ENCODE measurements around the gene HNF1A. TPM values are rescaled to one million over a fixed set of nuclear protein-coding genes. Genes with fewer than 3 reads are reported as not detected.

Gene HNF1A
- total RNA-seq, 1 experiment from 2014 or later = not detected

GRCh38 chr12:120961604-120962531 lies 16.5 kb upstream of the HNF1A start:
- H3K36me3 Mint-ChIP-seq (ENCODE audit: insufficient read depth, unreplicated experiment) = no peaks in the 10 kb centered on the region
- no peak overlapping the region for H3K4me3 Mint-ChIP-seq (ENCODE audit: unreplicated experiment)
- TF ChIP-seq CTCF (IDR thresholded peaks at IDR 0.05; ENCODE audit: unreplicated experiment) = no peak
- DNase-seq (ENCODE audit: unreplicated experiment) = no peak
- H3K27me3 Mint-ChIP-seq (ENCODE audit: insufficient read depth, unreplicated experiment) = peaks cover 3% of the 10 kb centered on the region
- ChIA-PET POLR2A (interaction anchor here (0.6 to 2.0 kb wide), 4 partner anchors 10 to 60 kb away, joined by 3 to 6 read pairs (median 4); no protein-coding TSS in a partner anchor), CTCF (interaction anchor here (0.9 to 3.0 kb wide), 3 partner anchors 10 to 192 kb away, joined by 3 to 19 read pairs (median 4); partner anchors contain the start of gene HNF1A)
- no peaks in the 10 kb centered on the region for H3K9me3 Mint-ChIP-seq (ENCODE audit: unreplicated experiment)
- BruUV-seq (replicated peaks) = no TSS peak
- no peak overlapping the region for H3K27ac Mint-ChIP-seq (ENCODE audit: low read depth, unreplicated experiment)
- no peaks in the 10 kb centered on the region for H3K4me1 Mint-ChIP-seq (ENCODE audit: insufficient read depth, unreplicated experiment)
- intact Hi-C loops (cut with micrococcal nuclease) = no loop called here

GRCh38 chr12:120962532-120963020 lies 15.8 kb upstream of the HNF1A start:
- Mint-ChIP-seq H3K4me3 (ENCODE audit: unreplicated experiment) (no peak overlapping the region), H3K36me3 (ENCODE audit: insufficient read depth, unreplicated experiment) (no peaks in the 10 kb centered on the region), H3K9me3 (ENCODE audit: unreplicated experiment) (no peaks in the 10 kb centered on the region), H3K27me3 (ENCODE audit: insufficient read depth, unreplicated experiment) (no peaks in the 10 kb centered on the region), H3K4me1 (ENCODE audit: insufficient read depth, unreplicated experiment) (no peaks in the 10 kb centered on the region), H3K27ac (ENCODE audit: low read depth, unreplicated experiment) (no peak overlapping the region)
- ChIA-PET CTCF (interaction anchor here (0.9 to 3.0 kb wide), 4 partner anchors 9 to 192 kb away, joined by 3 to 19 read pairs (median 4); partner anchors contain the start of gene HNF1A), POLR2A (interaction anchor here (0.8 to 2.0 kb wide), 4 partner anchors 9 to 60 kb away, joined by 3 to 6 read pairs (median 4); no protein-coding TSS in a partner anchor)
- TF ChIP-seq CTCF (IDR thresholded peaks at IDR 0.05; ENCODE audit: unreplicated experiment) = no peak
- DNase-seq (ENCODE audit: unreplicated experiment) = no peak
- no TSS peak for BruUV-seq (replicated peaks)
- intact Hi-C loops (cut with micrococcal nuclease) = no loop called here

DNA sequence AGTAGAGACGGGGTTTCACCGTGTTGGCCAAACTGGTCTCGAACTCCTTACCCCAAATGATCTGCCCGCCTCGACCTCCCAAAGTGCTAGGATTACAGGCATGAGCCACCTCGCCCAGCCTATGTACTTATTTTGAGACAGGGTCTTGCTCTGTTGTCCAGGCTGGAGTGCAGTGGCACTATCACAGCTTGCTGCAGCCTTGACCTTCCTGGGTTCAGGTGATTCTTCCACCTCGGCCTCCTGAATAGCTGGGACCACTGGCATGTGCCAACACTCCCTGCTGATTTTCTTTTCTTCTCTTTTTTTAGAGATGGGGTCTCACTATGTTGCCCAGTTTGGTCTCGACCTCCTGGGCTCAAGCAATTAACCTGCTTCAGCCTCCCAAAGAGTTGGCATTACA lies 14.0 kb upstream of the HNF1A start:
- intact Hi-C loops (cut with micrococcal nuclease) = no loop called here
- Mint-ChIP-seq H3K27ac (ENCODE audit: low read depth, unreplicated experiment) (no peak overlapping the region), H3K9me3 (ENCODE audit: unreplicated experiment) (no peaks in the 10 kb centered on the region), H3K4me1 (ENCODE audit: insufficient read depth, unreplicated experiment) (no peaks in the 10 kb centered on the region), H3K27me3 (ENCODE audit: insufficient read depth, unreplicated experiment) (no peaks in the 10 kb centered on the region), H3K36me3 (ENCODE audit: insufficient read depth, unreplicated experiment) (no peaks in the 10 kb centered on the region), H3K4me3 (ENCODE audit: unreplicated experiment) (no peak overlapping the region)
- no peak for TF ChIP-seq CTCF (IDR thresholded peaks at IDR 0.05; ENCODE audit: unreplicated experiment)
- ChIA-PET CTCF (interaction anchor here (0.7 to 3.0 kb wide), 3 partner anchors 8 to 316 kb away, joined by 3 to 19 read pairs (median 4); no protein-coding TSS in a partner anchor), POLR2A (interaction anchor here (2.0 kb wide), 1 partner anchor 38 kb away, joined by 6 read pairs; no protein-coding TSS in a partner anchor)
- DNase-seq (ENCODE audit: unreplicated experiment) = no peak
- BruUV-seq (replicated peaks) = no TSS peak

- Mint-ChIP-seq H3K36me3 (ENCODE audit: insufficient read depth, unreplicated experiment) (no peaks in the 10 kb centered on the region), H3K27me3 (ENCODE audit: insufficient read depth, unreplicated experiment) (no peaks in the 10 kb centered on the region), H3K27ac (ENCODE audit: low read depth, unreplicated experiment) (no peak overlapping the region), H3K9me3 (ENCODE audit: unreplicated experiment) (no peaks in the 10 kb centered on the region), H3K4me1 (ENCODE audit: insufficient read depth, unreplicated experiment) (no peaks in the 10 kb centered on the region), H3K4me3 (ENCODE audit: unreplicated experiment) (no peak overlapping the region)
- no TSS peak for BruUV-seq (replicated peaks)
- CTCF ChIA-PET = interaction anchor here (0.7 to 1.6 kb wide), 3 partner anchors 12 to 317 kb away, joined by 4 read pairs; no protein-coding TSS in a partner anchor
- intact Hi-C loops (cut with micrococcal nuclease) = no loop called here
- POLR2A ChIA-PET = no interaction called here
- TF ChIP-seq CTCF (IDR thresholded peaks at IDR 0.05; ENCODE audit: unreplicated experiment) = no peak
- no peak for DNase-seq (ENCODE audit: unreplicated experiment)
These were observed 12.7 kb upstream of the HNF1A start for GRCh38 chr12:120965534-120966091.

All from MCF 10A (cell line).